IgD-negative memory B cell (primary cell): ENCODE measurements around the gene RGMA. TPM values are rescaled to one million over a fixed set of nuclear protein-coding genes. Genes with fewer than 3 reads are reported as not detected.
A peak's percentile ranks its signal among the peaks of the same experiment; 100 is the strongest.

ENCODE experiments used
- H3K27ac Mint-ChIP-seq, 3 donors: one replicate each; pipeline ENCODE4 v1.8.0; 2020 to 2022; ENCODE audit warnings: mild to moderate bottlenecking in 3 of 3, mixed read lengths in 3 of 3, moderate library complexity in 1 of 3
- H3K27me3 Mint-ChIP-seq: one replicate; pipeline ENCODE4 v1.8.0; 2021; ENCODE audit warnings: mixed read lengths
- H3K36me3 Mint-ChIP-seq: one replicate; pipeline ENCODE4 v1.8.0; 2020; ENCODE audit warnings: mild to moderate bottlenecking, mixed read lengths
- H3K4me1 Mint-ChIP-seq, 3 donors: one replicate each; pipeline ENCODE4 v1.8.0; 2020 to 2022; ENCODE audit warnings: mixed read lengths in 3 of 3, mild to moderate bottlenecking in 1 of 3
- H3K4me3 Mint-ChIP-seq, 4 donors: one replicate each; pipeline ENCODE4 v1.8.0; 2020 to 2022; ENCODE audit warnings: mild to moderate bottlenecking in 4 of 4, mixed read lengths in 4 of 4, moderate library complexity in 3 of 4
- H3K9me3 Mint-ChIP-seq, 3 donors: one replicate each; pipeline ENCODE4 v1.8.0; 2020 to 2021; ENCODE audit warnings: mixed read lengths in 3 of 3, mild to moderate bottlenecking in 1 of 3
- polyA plus RNA-seq: library from polyadenylated mRNA; unstranded; fragments of 300-500 nt; fragmentation: Illumina TruSeq; gene quantifications from one replicate; pipeline ENCODE4 v1.2.3, GENCODE V29; 2021

Gene RGMA
- polyA plus RNA-seq, 1 donor from 2014 or later = not detected

- peaks cover 0 to 6% (median 2%) of the 10 kb centered on the region in 3 donors for H3K9me3 Mint-ChIP-seq
- H3K4me1 Mint-ChIP-seq = no peaks in the 10 kb centered on the region
- no peaks in the 10 kb centered on the region for H3K36me3 Mint-ChIP-seq
- no peak overlapping the region for H3K4me3 Mint-ChIP-seq
- no peak overlapping the region for H3K27ac Mint-ChIP-seq
- H3K27me3 Mint-ChIP-seq = peaks cover 32% of the 10 kb centered on the region
Observed at GRCh38 chr15:93111451-93111850, 22.4 kb upstream of the RGMA start.

- no peaks in the 10 kb centered on the region for H3K4me1 Mint-ChIP-seq
- H3K27me3 Mint-ChIP-seq = peaks cover 32% of the 10 kb centered on the region
Observed at GRCh38 chr15:93110502-93111040, 21.6 kb upstream of the RGMA start.

GRCh38 chr15:93109336-93110102 is 20.5 kb upstream of the RGMA start:
- Mint-ChIP-seq H3K4me1 (no peaks in the 10 kb centered on the region), H3K27me3 (peaks cover 32% of the 10 kb centered on the region), H3K4me3 (no peak overlapping the region), H3K36me3 (no peaks in the 10 kb centered on the region), H3K27ac (peak overlapping the region in 1 of 3 donors; percentile 64), H3K9me3 (peaks cover 0 to 6% (median 2%) of the 10 kb centered on the region in 3 donors)

More at GRCh38 chr15:93110502-93111040, 21.6 kb upstream of the RGMA start:
- H3K4me3 Mint-ChIP-seq = no peak overlapping the region
- no peaks in the 10 kb centered on the region for H3K36me3 Mint-ChIP-seq
- no peak overlapping the region for H3K27ac Mint-ChIP-seq
- peaks cover 0 to 6% (median 2%) of the 10 kb centered on the region in 3 donors for H3K9me3 Mint-ChIP-seq

GRCh38 chr15:93107646-93108045 is 18.6 kb upstream of the RGMA start:
- Mint-ChIP-seq H3K36me3 (no peaks in the 10 kb centered on the region), H3K27ac (no peak overlapping the region)

GRCh38 chr15:93105485-93105884 is 16.5 kb upstream of the RGMA start:
- Mint-ChIP-seq H3K27ac (no peak overlapping the region), H3K9me3 (peaks cover 2 to 5% (median 4%) of the 10 kb centered on the region in 3 donors), H3K27me3 (peaks cover 26% of the 10 kb centered on the region), H3K4me1 (no peaks in the 10 kb centered on the region), H3K36me3 (no peaks in the 10 kb centered on the region), H3K4me3 (no peak overlapping the region)

More at GRCh38 chr15:93107646-93108045, 18.6 kb upstream of the RGMA start:
- no peak overlapping the region for H3K4me3 Mint-ChIP-seq
- H3K4me1 Mint-ChIP-seq = no peaks in the 10 kb centered on the region
- peaks cover 30% of the 10 kb centered on the region for H3K27me3 Mint-ChIP-seq
- H3K9me3 Mint-ChIP-seq = peaks cover 2 to 5% (median 3%) of the 10 kb centered on the region in 3 donors

GRCh38 chr15:93103823-93104222 is 14.8 kb upstream of the RGMA start:
- Mint-ChIP-seq H3K27me3 (peaks cover 21% of the 10 kb centered on the region), H3K36me3 (no peaks in the 10 kb centered on the region), H3K4me1 (no peaks in the 10 kb centered on the region), H3K4me3 (no peak overlapping the region), H3K27ac (no peak overlapping the region), H3K9me3 (peaks cover 2 to 6% (median 5%) of the 10 kb centered on the region in 3 donors)

- Mint-ChIP-seq H3K36me3 (no peaks in the 10 kb centered on the region), H3K4me1 (no peaks in the 10 kb centered on the region), H3K27ac (no peak overlapping the region), H3K4me3 (no peak overlapping the region), H3K27me3 (peaks cover 7% of the 10 kb centered on the region), H3K9me3 (peaks cover 0 to 5% (median 4%) of the 10 kb centered on the region in 3 donors)
Observed at GRCh38 chr15:93102211-93102610, 13.2 kb upstream of the RGMA start.

GRCh38 chr15:93093765-93094164 is 4.8 kb upstream of the RGMA start:
- peaks cover 3 to 8% (median 3%) of the 10 kb centered on the region in 3 donors for H3K4me1 Mint-ChIP-seq
- H3K27me3 Mint-ChIP-seq = peaks cover 19% of the 10 kb centered on the region
- no peak overlapping the region for H3K27ac Mint-ChIP-seq
- no peaks in the 10 kb centered on the region for H3K9me3 Mint-ChIP-seq
- H3K36me3 Mint-ChIP-seq = no peaks in the 10 kb centered on the region
- H3K4me3 Mint-ChIP-seq = no peak overlapping the region

GRCh38 chr15:93091465-93091864 is 2.5 kb upstream of the RGMA start:
- Mint-ChIP-seq H3K9me3 (no peaks in the 10 kb centered on the region), H3K27ac (no peak overlapping the region), H3K4me3 (no peak overlapping the region), H3K27me3 (peaks cover 33% of the 10 kb centered on the region), H3K36me3 (peaks cover 1% of the 10 kb centered on the region), H3K4me1 (peaks cover 9 to 14% (median 11%) of the 10 kb centered on the region in 3 donors)

- Mint-ChIP-seq H3K36me3 (peaks cover 1% of the 10 kb centered on the region), H3K9me3 (no peaks in the 10 kb centered on the region), H3K4me1 (peaks cover 9 to 14% (median 11%) of the 10 kb centered on the region in 3 donors), H3K27ac (no peak overlapping the region), H3K27me3 (peaks cover 48% of the 10 kb centered on the region), H3K4me3 (peak overlapping the region in 3 of 4 donors; percentile 74 to 90 (median 88))
Observed at GRCh38 chr15:93089727-93090305, 805 bp upstream of the RGMA start.

GRCh38 chr15:93088200-93088980 is 621 bp downstream of the RGMA start:
- no peak overlapping the region for H3K27ac Mint-ChIP-seq
- peaks cover 56% of the 10 kb centered on the region for H3K27me3 Mint-ChIP-seq

GRCh38 chr15:93087825-93088199 is 1.2 kb downstream of the RGMA start:
- H3K27ac Mint-ChIP-seq = peak overlapping the region in 1 of 3 donors; percentile 24

More at GRCh38 chr15:93088200-93088980, 621 bp downstream of the RGMA start:
- no peaks in the 10 kb centered on the region for H3K9me3 Mint-ChIP-seq
- peak overlapping the region; percentile 31 to 90 (median 58) for H3K4me3 Mint-ChIP-seq
- H3K36me3 Mint-ChIP-seq = peaks cover 1% of the 10 kb centered on the region
- peaks cover 9 to 14% (median 11%) of the 10 kb centered on the region in 3 donors for H3K4me1 Mint-ChIP-seq

GRCh38 chr15:93086791-93087190 is 2.2 kb downstream of the RGMA start:
- peaks cover 63% of the 10 kb centered on the region for H3K27me3 Mint-ChIP-seq
- peaks cover 1% of the 10 kb centered on the region for H3K36me3 Mint-ChIP-seq
- H3K9me3 Mint-ChIP-seq = no peaks in the 10 kb centered on the region
- H3K4me1 Mint-ChIP-seq = peaks cover 9 to 14% (median 11%) of the 10 kb centered on the region in 3 donors
- H3K27ac Mint-ChIP-seq = no peak overlapping the region
- H3K4me3 Mint-ChIP-seq = peak overlapping the region in 2 of 4 donors; percentile 45 to 46

More at GRCh38 chr15:93087825-93088199, 1.2 kb downstream of the RGMA start:
- Mint-ChIP-seq H3K9me3 (no peaks in the 10 kb centered on the region), H3K27me3 (peaks cover 59% of the 10 kb centered on the region), H3K4me1 (peaks cover 9 to 14% (median 11%) of the 10 kb centered on the region in 3 donors), H3K4me3 (peak overlapping the region; percentile 31 to 90 (median 66)), H3K36me3 (peaks cover 1% of the 10 kb centered on the region)

- H3K4me1 Mint-ChIP-seq = peaks cover 9 to 14% (median 11%) of the 10 kb centered on the region in 3 donors
Observed at GRCh38 chr15:93085692-93086091, 3.3 kb downstream of the RGMA start.

More at GRCh38 chr15:93085692-93086091, 3.3 kb downstream of the RGMA start:
- H3K27me3 Mint-ChIP-seq = peaks cover 66% of the 10 kb centered on the region
- H3K36me3 Mint-ChIP-seq = peaks cover 1% of the 10 kb centered on the region
- no peak overlapping the region for H3K4me3 Mint-ChIP-seq
- H3K27ac Mint-ChIP-seq = no peak overlapping the region
- no peaks in the 10 kb centered on the region for H3K9me3 Mint-ChIP-seq
